OCI-LY3 (cell line): ENCODE data around the gene CKMT1B.
"Not testable (repeated sequence)": the region's sequence is repeated elsewhere in the genome, so short reads cannot be mapped to it uniquely, and the experiment has no call there.

Source experiments
- CTCF ChIP-seq: fragments of 200-600, 300-600 bp; sonication (generic); IDR thresholded peaks from 2 replicates; pipeline ENCODE4 v1.5.1; 2014; ENCODE audit warnings: antibody characterized with exemption, low read length, low read depth
- EZH2phosphoT487 ChIP-seq: fragments of 200-600 bp; shearing (Covaris generic); IDR thresholded peaks from 2 replicates; pipeline ENCODE4 v1.6.1; 2018; ENCODE audit warnings: antibody characterized with exemption, mixed run types, low read depth

- not testable (repeated sequence) for TF ChIP-seq CTCF, EZH2phosphoT487
Measured at GRCh38 chr15:43589778-43590466, 3.9 kb upstream of the CKMT1B start, which contains the start of gene PPIP5K1.
